Measurements from ENCODE around the gene ELP2.

Gene ELP2

GRCh38 chr18:36101943-36102342 is 27.8 kb upstream of the ELP2 start:
- Histone ChIP-seq H3K4me1 (ENCODE audit: control insufficient read depth in 1 of 2, insufficient read depth in 1 of 2, low read depth in 1 of 2, low read length in 1 of 2) (no peaks in the 10 kb centered on the region), H3K27ac (no peak overlapping the region), H3K36me3 (no peaks in the 10 kb centered on the region), H3K4me3 (ENCODE audit: low read depth in 1 of 2, low read length in 1 of 2) (no peak overlapping the region), H3K27me3 (no peaks in the 10 kb centered on the region), H3K9me3 (no peaks in the 10 kb centered on the region)
- no peak for TF ChIP-seq CTCF (IDR thresholded peaks at IDR 0.05)

- no peaks in the 10 kb centered on the region for H3K36me3 ChIP-seq
- H3K4me1 ChIP-seq (ENCODE audit: control insufficient read depth in 1 of 2, insufficient read depth in 1 of 2, low read depth in 1 of 2, low read length in 1 of 2), result no peaks in the 10 kb centered on the region
- no peak overlapping the region for H3K27ac ChIP-seq
- H3K27me3 ChIP-seq, result no peaks in the 10 kb centered on the region
- H3K4me3 ChIP-seq (ENCODE audit: low read depth in 1 of 2, low read length in 1 of 2), result no peak overlapping the region
- H3K9me3 ChIP-seq, result no peaks in the 10 kb centered on the region
- TF ChIP-seq CTCF (IDR thresholded peaks at IDR 0.05), result no peak
These were observed 24.9 kb upstream of the ELP2 start for GRCh38 chr18:36104749-36105148.

GRCh38 chr18:36107477-36107876 is 22.2 kb upstream of the ELP2 start:
- Histone ChIP-seq H3K4me3 (ENCODE audit: low read depth in 1 of 2, low read length in 1 of 2) (no peak overlapping the region), H3K4me1 (ENCODE audit: control insufficient read depth in 1 of 2, insufficient read depth in 1 of 2, low read depth in 1 of 2, low read length in 1 of 2) (no peaks in the 10 kb centered on the region), H3K27me3 (no peaks in the 10 kb centered on the region), H3K9me3 (no peaks in the 10 kb centered on the region), H3K36me3 (peaks cover 8% of the 10 kb centered on the region), H3K27ac (no peak overlapping the region)
- no peak for TF ChIP-seq CTCF (IDR thresholded peaks at IDR 0.05)

- TF ChIP-seq CTCF (IDR thresholded peaks at IDR 0.05), result no peak
- H3K27ac ChIP-seq, result no peak overlapping the region
- H3K9me3 ChIP-seq, result no peaks in the 10 kb centered on the region
- peaks cover 10% of the 10 kb centered on the region for H3K36me3 ChIP-seq
- no peak overlapping the region for H3K4me3 ChIP-seq (ENCODE audit: low read depth in 1 of 2, low read length in 1 of 2)
- no peaks in the 10 kb centered on the region for H3K4me1 ChIP-seq (ENCODE audit: control insufficient read depth in 1 of 2, insufficient read depth in 1 of 2, low read depth in 1 of 2, low read length in 1 of 2)
- H3K27me3 ChIP-seq, result no peaks in the 10 kb centered on the region
These were observed 21.5 kb upstream of the ELP2 start for GRCh38 chr18:36108196-36108595.

- TF ChIP-seq CTCF (IDR thresholded peaks at IDR 0.05), result no peak
- Histone ChIP-seq H3K4me1 (ENCODE audit: control insufficient read depth in 1 of 2, insufficient read depth in 1 of 2, low read depth in 1 of 2, low read length in 1 of 2) (no peaks in the 10 kb centered on the region), H3K9me3 (no peaks in the 10 kb centered on the region), H3K4me3 (ENCODE audit: low read depth in 1 of 2, low read length in 1 of 2) (no peak overlapping the region), H3K27ac (no peak overlapping the region), H3K27me3 (no peaks in the 10 kb centered on the region), H3K36me3 (peaks cover 13% of the 10 kb centered on the region)
These were observed 21.1 kb upstream of the ELP2 start for GRCh38 chr18:36108601-36109000.

GRCh38 chr18:36109737-36110136 is 20.0 kb upstream of the ELP2 start:
- H3K36me3 ChIP-seq, result peaks cover 21% of the 10 kb centered on the region
- no peak overlapping the region for H3K4me3 ChIP-seq (ENCODE audit: low read depth in 1 of 2, low read length in 1 of 2)
- TF ChIP-seq CTCF (IDR thresholded peaks at IDR 0.05), result no peak
- H3K27ac ChIP-seq, result no peak overlapping the region
- H3K4me1 ChIP-seq (ENCODE audit: control insufficient read depth in 1 of 2, insufficient read depth in 1 of 2, low read depth in 1 of 2, low read length in 1 of 2), result no peaks in the 10 kb centered on the region
- H3K27me3 ChIP-seq, result no peaks in the 10 kb centered on the region
- no peaks in the 10 kb centered on the region for H3K9me3 ChIP-seq

Data from neutrophil (primary cell).